Loucy (cell line): Measurements from ENCODE around the gene GRAMD2A.

Source experiments
- EZH2phosphoT487 ChIP-seq: fragments of 200-600 bp; IDR thresholded peaks from 2 replicates; pipeline ENCODE4 v1.6.1; 2018; ENCODE audit warnings: antibody characterized with exemption, mild to moderate bottlenecking, moderate library complexity, borderline replicate concordance
- TF ChIP-seq, protein P1 (sequence below): fragments of 200-600 bp; sonication (generic); conservative IDR thresholded peaks from 2 replicates; pipeline ENCODE4 v1.5.1; 2014; ENCODE audit warnings: mild to moderate bottlenecking, antibody characterized with exemption, low read length

DNA sequence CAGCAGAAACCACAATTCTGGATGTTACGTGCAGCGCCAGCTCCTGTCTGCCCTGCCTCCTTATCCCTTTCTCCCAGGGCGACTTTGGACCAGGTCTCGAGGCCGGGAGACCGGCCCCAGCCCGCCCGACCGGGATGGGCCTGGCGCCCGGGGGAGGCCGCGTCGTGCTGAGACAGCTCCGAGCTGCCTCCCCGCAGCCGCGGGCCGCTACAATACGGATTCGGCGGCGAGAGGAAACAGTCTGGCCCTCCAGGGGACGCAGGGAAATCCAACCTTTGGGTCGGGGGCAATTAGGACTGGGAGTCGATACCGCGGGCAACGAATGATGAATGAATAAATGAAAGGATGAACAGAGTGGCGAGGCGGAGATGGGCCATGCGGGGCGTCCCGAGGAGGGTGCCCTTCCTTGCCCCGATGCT lies 537 bp downstream of the GRAMD2A start:
- TF ChIP-seq, protein P1, sequence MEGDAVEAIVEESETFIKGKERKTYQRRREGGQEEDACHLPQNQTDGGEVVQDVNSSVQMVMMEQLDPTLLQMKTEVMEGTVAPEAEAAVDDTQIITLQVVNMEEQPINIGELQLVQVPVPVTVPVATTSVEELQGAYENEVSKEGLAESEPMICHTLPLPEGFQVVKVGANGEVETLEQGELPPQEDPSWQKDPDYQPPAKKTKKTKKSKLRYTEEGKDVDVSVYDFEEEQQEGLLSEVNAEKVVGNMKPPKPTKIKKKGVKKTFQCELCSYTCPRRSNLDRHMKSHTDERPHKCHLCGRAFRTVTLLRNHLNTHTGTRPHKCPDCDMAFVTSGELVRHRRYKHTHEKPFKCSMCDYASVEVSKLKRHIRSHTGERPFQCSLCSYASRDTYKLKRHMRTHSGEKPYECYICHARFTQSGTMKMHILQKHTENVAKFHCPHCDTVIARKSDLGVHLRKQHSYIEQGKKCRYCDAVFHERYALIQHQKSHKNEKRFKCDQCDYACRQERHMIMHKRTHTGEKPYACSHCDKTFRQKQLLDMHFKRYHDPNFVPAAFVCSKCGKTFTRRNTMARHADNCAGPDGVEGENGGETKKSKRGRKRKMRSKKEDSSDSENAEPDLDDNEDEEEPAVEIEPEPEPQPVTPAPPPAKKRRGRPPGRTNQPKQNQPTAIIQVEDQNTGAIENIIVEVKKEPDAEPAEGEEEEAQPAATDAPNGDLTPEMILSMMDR, result no peak
- TF ChIP-seq EZH2phosphoT487, result no peak
